Chondrocyte (in vitro differentiated cells): ENCODE results near the gene SHISA6. TPM values are rescaled to one million over a fixed set of nuclear protein-coding genes. Genes with fewer than 3 reads are reported as not detected.

Experiments used
- DNase-seq: peaks from one replicate; pipeline ENCODE4 v3.0.0; 2021; ENCODE audit warnings: mixed read lengths, low spot score
- H3K27ac Mint-ChIP-seq: one replicate; pipeline ENCODE4 v1.8.0; 2021; ENCODE audit warnings: mild to moderate bottlenecking, moderate library complexity, mixed read lengths; ENCODE audit not compliant: unreplicated experiment
- H3K27me3 Mint-ChIP-seq: 2 replicates; pipeline ENCODE4 v1.8.0; 2021; ENCODE audit warnings: low read depth, mixed read lengths
- H3K36me3 Mint-ChIP-seq: 2 replicates; pipeline ENCODE4 v1.8.0; 2021; ENCODE audit warnings: low read depth, mixed read lengths
- H3K4me1 Mint-ChIP-seq: 2 replicates; pipeline ENCODE4 v1.8.0; 2021; ENCODE audit warnings: low read depth, mild to moderate bottlenecking, mixed read lengths
- H3K4me3 Mint-ChIP-seq: one replicate; pipeline ENCODE4 v1.8.0; 2021; ENCODE audit warnings: mild to moderate bottlenecking, moderate library complexity, mixed read lengths; ENCODE audit not compliant: unreplicated experiment
- H3K9me3 Mint-ChIP-seq: 2 replicates; pipeline ENCODE4 v1.8.0; 2021; ENCODE audit warnings: low read depth, mixed read lengths
- CTCF ChIP-seq: fragments of 200-600 bp; sonication (generic); IDR thresholded peaks from 2 replicates; pipeline ENCODE4 v1.5.0; 2021; ENCODE audit warnings: antibody characterized with exemption, mild to moderate bottlenecking, moderate library complexity
- total RNA-seq: library from RNA; stranded (reverse); gene quantifications from 3 replicates; pipeline ENCODE4 v1.2.1, GENCODE V29; 2021

SHISA6 gene
- total RNA-seq, 1 donor from 2014 or later: not detected

DNA sequence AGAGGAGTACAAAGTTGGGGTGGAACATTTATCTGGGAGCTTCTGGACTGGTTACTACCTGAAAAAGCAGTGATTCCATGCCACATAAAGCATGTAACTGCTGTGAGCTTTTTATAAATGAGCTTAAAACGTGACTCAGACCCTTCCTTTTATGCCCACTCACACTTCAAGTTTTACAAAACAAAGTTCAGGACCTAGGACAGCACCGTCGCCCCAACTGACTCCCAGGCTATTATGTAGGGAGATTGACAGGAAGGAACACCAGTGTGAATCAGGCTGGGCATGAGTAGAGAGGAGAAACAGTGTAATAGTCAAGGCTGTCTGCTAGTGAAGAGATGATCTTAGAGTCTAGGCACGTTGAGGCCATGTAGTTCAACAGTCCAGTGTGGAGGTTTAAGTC, 265.6 kb downstream of the SHISA6 start:
- DNase-seq: no peak
- no peaks in the 10 kb centered on the region for H3K36me3 Mint-ChIP-seq
- no peaks in the 10 kb centered on the region for H3K4me1 Mint-ChIP-seq
- no peak overlapping the region for H3K27ac Mint-ChIP-seq
- no peak for TF ChIP-seq CTCF
- H3K9me3 Mint-ChIP-seq: peaks cover 4% of the 10 kb centered on the region
- peaks cover 3% of the 10 kb centered on the region for H3K27me3 Mint-ChIP-seq
- H3K4me3 Mint-ChIP-seq: no peak overlapping the region

DNA sequence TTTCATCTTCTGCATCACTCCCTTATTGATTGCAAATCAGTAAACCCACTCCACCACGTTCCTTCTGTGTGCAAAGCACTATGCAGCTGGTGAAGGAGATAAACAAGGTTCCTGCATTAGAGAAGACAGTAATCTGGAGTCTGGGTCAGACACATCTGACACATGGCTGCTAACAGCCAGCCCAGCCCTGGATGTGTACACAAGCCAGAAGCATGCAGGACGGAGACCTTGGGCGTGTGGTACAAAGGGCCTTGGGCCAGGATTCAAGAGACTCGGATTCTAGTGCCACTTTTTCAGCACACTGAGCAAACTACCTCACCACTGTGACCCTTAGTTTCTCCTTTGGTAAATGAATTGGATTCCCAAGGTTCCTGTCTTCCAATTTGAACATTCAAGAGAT, 270.7 kb downstream of the SHISA6 start:
- Mint-ChIP-seq H3K27ac (no peak overlapping the region), H3K4me1 (no peaks in the 10 kb centered on the region), H3K27me3 (peaks cover 4% of the 10 kb centered on the region), H3K9me3 (peaks cover 4% of the 10 kb centered on the region), H3K36me3 (no peaks in the 10 kb centered on the region), H3K4me3 (no peak overlapping the region)
- TF ChIP-seq CTCF: no peak
- DNase-seq: no peak

DNA sequence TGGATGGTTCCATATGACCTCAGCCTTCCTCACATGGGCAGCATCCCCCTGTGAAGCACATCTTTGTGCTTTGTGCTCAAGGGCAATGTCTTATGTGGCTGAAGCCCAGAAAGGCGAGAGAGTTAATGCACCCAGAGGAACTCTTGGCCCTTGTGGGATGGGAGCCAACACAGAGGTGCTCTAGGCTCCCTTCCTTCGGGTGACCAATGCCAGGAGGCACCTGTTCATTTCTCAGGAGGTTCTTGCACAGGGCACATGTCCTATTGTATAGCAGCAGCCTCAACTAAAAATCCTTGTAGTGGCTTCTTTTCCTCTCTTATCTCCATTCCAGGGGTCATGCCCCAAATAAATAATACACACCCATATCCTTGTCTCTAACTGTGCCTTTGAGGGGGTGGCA, 273.6 kb downstream of the SHISA6 start:
- Mint-ChIP-seq H3K27me3 (peaks cover 4% of the 10 kb centered on the region), H3K27ac (no peak overlapping the region), H3K36me3 (no peaks in the 10 kb centered on the region), H3K9me3 (no peaks in the 10 kb centered on the region), H3K4me1 (no peaks in the 10 kb centered on the region), H3K4me3 (no peak overlapping the region)
- no peak for DNase-seq
- no peak for TF ChIP-seq CTCF

- Mint-ChIP-seq H3K27ac (no peak overlapping the region), H3K4me3 (no peak overlapping the region), H3K4me1 (no peaks in the 10 kb centered on the region), H3K36me3 (no peaks in the 10 kb centered on the region), H3K27me3 (peaks cover 4% of the 10 kb centered on the region), H3K9me3 (no peaks in the 10 kb centered on the region)
- no peak for DNase-seq
- TF ChIP-seq CTCF: no peak
These were observed 274.1 kb downstream of the SHISA6 start for GRCh38 chr17:11514981-11515680.

DNA sequence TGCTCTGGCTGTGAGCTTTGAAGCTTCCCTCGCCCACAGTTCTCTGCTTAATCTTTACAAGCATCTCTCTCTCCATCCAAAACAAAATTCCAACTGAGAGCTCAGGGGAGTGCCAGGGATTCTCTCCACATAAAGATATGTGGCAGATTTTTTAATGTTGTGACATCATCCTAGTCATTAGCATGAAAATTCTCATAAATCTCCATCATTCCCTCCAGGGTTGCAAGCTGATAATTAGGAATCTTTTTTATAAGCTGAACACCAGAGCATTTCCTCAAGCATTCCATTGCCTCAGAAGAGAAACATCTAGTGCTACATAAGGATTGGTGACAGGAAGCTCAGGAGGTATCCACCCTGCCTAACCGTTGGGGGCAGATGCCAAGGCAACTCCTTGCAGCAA, 274.9 kb downstream of the SHISA6 start:
- no peak for TF ChIP-seq CTCF
- DNase-seq: no peak
- Mint-ChIP-seq H3K36me3 (no peaks in the 10 kb centered on the region), H3K4me3 (no peak overlapping the region), H3K27ac (no peak overlapping the region), H3K9me3 (no peaks in the 10 kb centered on the region), H3K27me3 (peaks cover 4% of the 10 kb centered on the region), H3K4me1 (no peaks in the 10 kb centered on the region)
